Activated T-cell treated with anti-CD3 and anti-CD28 coated beads for 48 hours (primary cell): Measurements from ENCODE around the gene LRP1B.
"Not testable (repeated sequence)": the region's sequence is repeated elsewhere in the genome, so short reads cannot be mapped to it uniquely, and the experiment has no call there.

Source experiments
- DNase-seq: peaks from one replicate; pipeline ENCODE4 v3.0.0-alpha.2; 2020; ENCODE audit warnings: low read depth

LRP1B gene

GRCh38 chr2:140601801-140602200 is 1529.0 kb downstream of the LRP1B start:
- no peak for DNase-seq

GRCh38 chr2:140601342-140601741 is 1529.5 kb downstream of the LRP1B start:
- DNase-seq = no peak

- DNase-seq = no peak
Measured at GRCh38 chr2:140600116-140600515, 1530.7 kb downstream of the LRP1B start.

- no peak for DNase-seq
Measured at GRCh38 chr2:140597836-140598235, 1533.0 kb downstream of the LRP1B start.

- DNase-seq = no peak
Measured at GRCh38 chr2:140597205-140597604, 1533.6 kb downstream of the LRP1B start.

- no peak for DNase-seq
Measured at GRCh38 chr2:140596447-140596846, 1534.4 kb downstream of the LRP1B start.

- DNase-seq = no peak
Measured at GRCh38 chr2:140595107-140595506, 1535.7 kb downstream of the LRP1B start.

GRCh38 chr2:140593132-140593531 is 1537.7 kb downstream of the LRP1B start:
- no peak for DNase-seq

GRCh38 chr2:140589696-140590095 is 1541.1 kb downstream of the LRP1B start:
- DNase-seq = no peak

- no peak for DNase-seq
Measured at GRCh38 chr2:140589273-140589672, 1541.5 kb downstream of the LRP1B start.

- DNase-seq = no peak
Measured at GRCh38 chr2:140586379-140586778, 1544.4 kb downstream of the LRP1B start.

- no peak for DNase-seq
Measured at GRCh38 chr2:140585016-140585415, 1545.8 kb downstream of the LRP1B start.

- no peak for DNase-seq
Measured at GRCh38 chr2:140584471-140584870, 1546.3 kb downstream of the LRP1B start.

- no peak for DNase-seq
Measured at GRCh38 chr2:140580532-140581151, 1550.2 kb downstream of the LRP1B start.

- no peak for DNase-seq
Measured at GRCh38 chr2:140577453-140577852, 1553.4 kb downstream of the LRP1B start.

GRCh38 chr2:140567734-140568133 is 1563.1 kb downstream of the LRP1B start:
- DNase-seq = no peak

GRCh38 chr2:140565756-140566155 is 1565.1 kb downstream of the LRP1B start:
- DNase-seq = no peak

GRCh38 chr2:140555701-140556100 is 1575.1 kb downstream of the LRP1B start:
- DNase-seq = no peak

- no peak for DNase-seq
Measured at GRCh38 chr2:140552634-140553033, 1578.2 kb downstream of the LRP1B start.

- no peak for DNase-seq
Measured at GRCh38 chr2:140551287-140551686, 1579.5 kb downstream of the LRP1B start.

- no peak for DNase-seq
Measured at GRCh38 chr2:140550821-140551220, 1580.0 kb downstream of the LRP1B start.

- not testable (repeated sequence) for DNase-seq
Measured at GRCh38 chr2:140544769-140545168, 1586.0 kb downstream of the LRP1B start.

GRCh38 chr2:140542627-140543026 is 1588.2 kb downstream of the LRP1B start:
- no peak for DNase-seq

GRCh38 chr2:140539242-140539875 is 1591.5 kb downstream of the LRP1B start:
- no peak for DNase-seq
